Naive thymus-derived CD4-positive, alpha-beta T cell (primary cell): ENCODE measurements around the gene KRTCAP2. TPM values are rescaled to one million over a fixed set of nuclear protein-coding genes. Genes with fewer than 3 reads are reported as not detected.

Experiments used
- ATAC-seq: fragments of 150-1000 bp; cut with Tn5 transposase; 2 replicates; pipeline ENCODE4 v1.10.0; 2021; ENCODE audit warnings: mild to moderate bottlenecking, moderate library complexity
- CTCF ChIA-PET: fragments of 350-600 bp; sonication (Branson Sonifier 250); formaldehyde crosslinking; loops from one replicate; lab custom pipeline; 2021; ENCODE audit warnings: antibody characterized with exemption; lab: Charles Lee
- POLR2A ChIA-PET: fragments of 350-600 bp; sonication (Branson Sonifier 250); formaldehyde crosslinking; loops from one replicate; lab custom pipeline; 2021; ENCODE audit warnings: antibody characterized with exemption, inconsistent platforms; lab: Charles Lee
- DNase-seq, 9 donors: peaks; one replicate each; pipeline versions ENCODE4 v3.0.0 to v3.0.0-alpha.2; 2020 to 2022; ENCODE audit warnings: mixed read lengths in 1 of 9
- H3K27ac ChIP-seq: one replicate; pipeline ENCODE4 v1.7.0; 2013; ENCODE audit warnings: mild to moderate bottlenecking, low read depth, low read length, moderate library complexity
- H3K27me3 ChIP-seq, 2 donors: one replicate each; pipeline ENCODE4 v1.7.0; 2013; ENCODE audit warnings: low read length in 2 of 2, mild to moderate bottlenecking in 2 of 2, moderate library complexity in 2 of 2; ENCODE audit not compliant: control insufficient read depth in 2 of 2, insufficient read depth in 2 of 2
- H3K36me3 ChIP-seq, 3 experiments: 1 replicate in 2 of 3; 2 replicates in 1 of 3; pipeline ENCODE4 v1.7.0; 2013; ENCODE audit warnings: low read length in 3 of 3, mild to moderate bottlenecking in 3 of 3, moderate library complexity in 1 of 3; ENCODE audit not compliant: insufficient read depth in 3 of 3, control insufficient read depth in 2 of 3
- H3K4me1 ChIP-seq, 2 donors: one replicate each; pipeline ENCODE4 v1.7.0; 2013; ENCODE audit warnings: low read length in 2 of 2, mild to moderate bottlenecking in 2 of 2, moderate library complexity in 1 of 2; ENCODE audit not compliant: control insufficient read depth in 2 of 2, insufficient read depth in 2 of 2
- H3K4me3 ChIP-seq: 2 replicates; pipeline ENCODE4 v1.7.0; 2013; ENCODE audit warnings: mild to moderate bottlenecking, low read length
- H3K9me3 ChIP-seq, 3 experiments: 1 replicate in 2 of 3; 2 replicates in 1 of 3; pipeline ENCODE4 v1.7.0; 2013; ENCODE audit warnings: low read length in 3 of 3; ENCODE audit not compliant: control insufficient read depth in 2 of 3
- H3K27ac Mint-ChIP-seq, 9 donors: one replicate each; pipeline ENCODE4 v1.8.0; 2020 to 2022; ENCODE audit warnings: mixed read lengths in 9 of 9, mild to moderate bottlenecking in 8 of 9, moderate library complexity in 5 of 9, inconsistent platforms in 2 of 9
- H3K27me3 Mint-ChIP-seq, 5 donors: one replicate each; pipeline ENCODE4 v1.8.0; 2021 to 2022; ENCODE audit warnings: mixed read lengths in 5 of 5, mild to moderate bottlenecking in 1 of 5
- H3K36me3 Mint-ChIP-seq, 5 donors: one replicate each; pipeline ENCODE4 v1.8.0; 2020 to 2022; ENCODE audit warnings: mixed read lengths in 5 of 5, mild to moderate bottlenecking in 3 of 5, inconsistent platforms in 1 of 5
- H3K4me1 Mint-ChIP-seq, 7 donors: one replicate each; pipeline ENCODE4 v1.8.0; 2020 to 2022; ENCODE audit warnings: mixed read lengths in 7 of 7, mild to moderate bottlenecking in 3 of 7, inconsistent platforms in 1 of 7
- H3K4me3 Mint-ChIP-seq, 10 donors: one replicate each; pipeline ENCODE4 v1.8.0; 2020 to 2022; ENCODE audit warnings: mild to moderate bottlenecking in 10 of 10, mixed read lengths in 10 of 10, moderate library complexity in 6 of 10, inconsistent platforms in 2 of 10
- H3K9me3 Mint-ChIP-seq, 11 donors: one replicate each; pipeline ENCODE4 v1.8.0; 2020 to 2022; ENCODE audit warnings: mixed read lengths in 11 of 11, mild to moderate bottlenecking in 4 of 11, inconsistent platforms in 1 of 11, moderate library complexity in 1 of 11
- intact Hi-C, 2 donors: fragments of 100-400 bp; cut with micrococcal nuclease; formaldehyde crosslinking; loops; one replicate each; pipeline ENCODE4 v1.15.1; 2023
- polyA plus RNA-seq, 2 donors: library from polyadenylated mRNA; unstranded; fragments of 300-500 nt; fragmentation: Illumina TruSeq; gene quantifications; one replicate each; pipeline ENCODE4 v1.2.3, GENCODE V29; 2021
- total RNA-seq, 6 experiments: library from RNA in 5 of 6; stranded (reverse) in 5 of 6; gene quantifications; 1 replicate in 5 of 6; 2 replicates in 1 of 6; pipeline ENCODE4 v1.2.3 and lab custom pipeline; 2021 to 2026

The KRTCAP2 gene
- total and polyA plus RNA-seq, 7 experiments from 2014 or later: 97.4 to 469 (median 159) TPM

- Histone ChIP-seq H3K9me3 (no peaks in the 10 kb centered on the region), H3K4me1 (peaks cover 11 to 17% of the 10 kb centered on the region in 2 donors), H3K4me3 (peak within 1 kb of the TSS; percentile 90), H3K27ac (peak within 1 kb of the TSS; percentile 88), H3K27me3 (no peaks in the 10 kb centered on the region), H3K36me3 (peaks cover 0 to 35% (median 0%) of the 10 kb centered on the region in 3 experiments)
- ChIA-PET CTCF (interaction anchor here (0.5 to 4.5 kb wide), 25 partner anchors 11 to 525 kb away, joined by 3 to 45 read pairs (median 6); partner anchors contain the start of genes ENTREP3, MTX1, PBXIP1 and SCAMP3), POLR2A (interaction anchor here (0.5 to 5.1 kb wide), 13 partner anchors 20 to 1041 kb away, joined by 3 to 30 read pairs (median 4); partner anchors contain the start of genes FLAD1 and SLC50A1)
- DNase-seq: peak in 6 of 9 donors; percentile 42 to 79 (median 50)
- Mint-ChIP-seq H3K4me1 (peaks cover 30 to 58% (median 45%) of the 10 kb centered on the region in 7 donors), H3K36me3 (peaks cover 6 to 27% (median 11%) of the 10 kb centered on the region in 5 donors), H3K27me3 (peaks cover 0 to 6% (median 0%) of the 10 kb centered on the region in 5 donors), H3K4me3 (peak within 1 kb of the TSS; percentile 94 to 100 (median 98)), H3K9me3 (peaks cover 0 to 4% (median 0%) of the 10 kb centered on the region in 11 donors), H3K27ac (peak within 1 kb of the TSS; percentile 95 to 99 (median 98))
- intact Hi-C loops: loop anchor here (1.0 to 5.0 kb wide), 12 partner anchors 33 to 881 kb away; partner anchors contain the start of genes DPM3 (in 2 of the 2), UBE2Q1 (in 2 of the 2), CKS1B (in 1 of the 2) and EFNA4 (in 1 of the 2)
- peak; percentile 20 for ATAC-seq
Observed at GRCh38 chr1:155173478-155174323, 597 bp upstream of the KRTCAP2 start, which contains the start of gene TRIM46. TSS of gene TRIM46 (plus strand) at chr1:155173849. CDS start at chr1:155173967, 118 bp downstream.

- Histone ChIP-seq H3K27me3 (no peaks in the 10 kb centered on the region), H3K4me3 (peak overlapping the region; percentile 90), H3K4me1 (peaks cover 16 to 25% of the 10 kb centered on the region in 2 donors), H3K9me3 (no peaks in the 10 kb centered on the region), H3K27ac (peak overlapping the region; percentile 88), H3K36me3 (peaks cover 0 to 24% (median 0%) of the 10 kb centered on the region in 3 experiments)
- intact Hi-C loops: loop anchor here (2.0 to 5.0 kb wide), 5 partner anchors 70 to 883 kb away; partner anchors contain the start of genes UBE2Q1 (in 2 of the 2), LAMTOR2 (in 1 of the 2) and RUSC1 (in 1 of the 2)
- peaks cover 0 to 4% (median 0%) of the 10 kb centered on the region in 11 donors for H3K9me3 Mint-ChIP-seq
- ATAC-seq: peak; percentile 32
- POLR2A ChIA-PET: interaction anchor here (1.0 to 5.1 kb wide), 8 partner anchors 22 to 189 kb away, joined by 3 to 30 read pairs (median 6); partner anchors contain the start of genes EFNA1 and FLAD1
- peaks cover 0 to 6% (median 0%) of the 10 kb centered on the region in 5 donors for H3K27me3 Mint-ChIP-seq
- peak overlapping the region; percentile 94 to 100 (median 98) for H3K4me3 Mint-ChIP-seq
- CTCF ChIA-PET: interaction anchor here (0.7 to 4.5 kb wide), 22 partner anchors 9 to 216 kb away, joined by 3 to 45 read pairs (median 5); partner anchors contain the start of genes EFNA4, MTX1, PBXIP1 and SCAMP3
- H3K4me1 Mint-ChIP-seq: peaks cover 37 to 68% (median 53%) of the 10 kb centered on the region in 7 donors
- H3K36me3 Mint-ChIP-seq: peaks cover 3 to 23% (median 11%) of the 10 kb centered on the region in 5 donors
- DNase-seq: peak in 1 of 9 donors; percentile 15
- peak overlapping the region; percentile 95 to 99 (median 98) for H3K27ac Mint-ChIP-seq
Observed at GRCh38 chr1:155171836-155172731, 1.0 kb downstream of the KRTCAP2 start.

GRCh38 chr1:155170806-155171205, 2.3 kb downstream of the KRTCAP2 start:
- peaks cover 16 to 22% of the 10 kb centered on the region in 2 donors for H3K4me1 ChIP-seq
- H3K27ac ChIP-seq: no peak overlapping the region
- Mint-ChIP-seq H3K27ac (no peak overlapping the region), H3K9me3 (peaks cover 0 to 4% (median 0%) of the 10 kb centered on the region in 11 donors), H3K36me3 (peaks cover 3 to 17% (median 11%) of the 10 kb centered on the region in 5 donors), H3K4me1 (peaks cover 31 to 59% (median 45%) of the 10 kb centered on the region in 7 donors), H3K4me3 (peak overlapping the region in 2 of 10 donors; percentile 8 to 100), H3K27me3 (peaks cover 0 to 8% (median 0%) of the 10 kb centered on the region in 5 donors)
- H3K27me3 ChIP-seq: no peaks in the 10 kb centered on the region
- DNase-seq (peak in 1 of 9 donors; percentile 18), ATAC-seq (no peak)
- ChIA-PET CTCF (interaction anchor here (0.7 to 6.6 kb wide), 4 partner anchors 23 to 79 kb away, joined by 3 to 88 read pairs (median 6); no protein-coding TSS in a partner anchor), POLR2A (no interaction called here)
- no peak overlapping the region for H3K4me3 ChIP-seq
- no peaks in the 10 kb centered on the region for H3K9me3 ChIP-seq
- intact Hi-C loops: loop anchor here (5.0 kb wide), 2 partner anchors 71 to 151 kb away; partner anchors contain the start of gene RUSC1 (in 1 of the 2)
- H3K36me3 ChIP-seq: peaks cover 0 to 24% (median 0%) of the 10 kb centered on the region in 3 experiments

GRCh38 chr1:155170101-155170785, 2.9 kb downstream of the KRTCAP2 start:
- Mint-ChIP-seq H3K36me3 (peaks cover 3 to 17% (median 11%) of the 10 kb centered on the region in 5 donors), H3K27ac (peak overlapping the region in 4 of 9 donors; percentile 32 to 83 (median 68)), H3K4me1 (peaks cover 31 to 59% (median 45%) of the 10 kb centered on the region in 7 donors), H3K27me3 (peaks cover 0 to 10% (median 0%) of the 10 kb centered on the region in 5 donors), H3K9me3 (peaks cover 0 to 4% (median 0%) of the 10 kb centered on the region in 11 donors), H3K4me3 (peak overlapping the region in 3 of 10 donors; percentile 20 to 53 (median 32))
- Histone ChIP-seq H3K36me3 (peaks cover 0 to 24% (median 0%) of the 10 kb centered on the region in 3 experiments), H3K27ac (no peak overlapping the region), H3K27me3 (no peaks in the 10 kb centered on the region), H3K4me3 (no peak overlapping the region), H3K9me3 (no peaks in the 10 kb centered on the region), H3K4me1 (peaks cover 16 to 22% of the 10 kb centered on the region in 2 donors)
- intact Hi-C loops: loop anchor here (5.0 kb wide), 2 partner anchors 72 to 152 kb away; partner anchors contain the start of gene RUSC1 (in 1 of the 2)
- CTCF ChIA-PET: interaction anchor here (0.6 to 6.6 kb wide), 5 partner anchors 23 to 385 kb away, joined by 3 to 88 read pairs (median 6); no protein-coding TSS in a partner anchor
- ATAC-seq (no peak), DNase-seq (no peak)
- POLR2A ChIA-PET: no interaction called here

- peaks cover 27 to 52% (median 38%) of the 10 kb centered on the region in 7 donors for H3K4me1 Mint-ChIP-seq
- peaks cover 0 to 24% (median 0%) of the 10 kb centered on the region in 3 experiments for H3K36me3 ChIP-seq
- peaks cover 16 to 22% of the 10 kb centered on the region in 2 donors for H3K4me1 ChIP-seq
- ATAC-seq: no peak
- no peaks in the 10 kb centered on the region for H3K27me3 ChIP-seq
- H3K27ac Mint-ChIP-seq: peak overlapping the region in 1 of 9 donors; percentile 75
- H3K9me3 Mint-ChIP-seq: peaks cover 0 to 4% (median 0%) of the 10 kb centered on the region in 11 donors
- H3K27me3 Mint-ChIP-seq: peaks cover 0 to 10% (median 0%) of the 10 kb centered on the region in 5 donors
- no peaks in the 10 kb centered on the region for H3K9me3 ChIP-seq
- H3K4me3 Mint-ChIP-seq: peak overlapping the region in 3 of 10 donors; percentile 0 to 20 (median 7)
- POLR2A ChIA-PET: interaction anchor here (0.6 kb wide), 1 partner anchor 556 kb away, joined by 3 read pairs; no protein-coding TSS in a partner anchor
- intact Hi-C loops: no loop called here
- H3K4me3 ChIP-seq: no peak overlapping the region
- peaks cover 3 to 15% (median 11%) of the 10 kb centered on the region in 5 donors for H3K36me3 Mint-ChIP-seq
- CTCF ChIA-PET: interaction anchor here (0.5 to 6.6 kb wide), 9 partner anchors 24 to 233 kb away, joined by 3 to 88 read pairs (median 3); partner anchors contain the start of genes MTX1 and PMVK
- DNase-seq: no peak
- H3K27ac ChIP-seq: no peak overlapping the region
Observed at GRCh38 chr1:155169541-155169940, 3.6 kb downstream of the KRTCAP2 start.
